SHP77 (cell line): ENCODE measurements around the gene KRT73.

Experiments used
- DNase-seq, 2 experiments: peaks; one replicate each; lab custom pipeline; 2025; lab: John Stamatoyannopoulos, UW

Gene KRT73

GRCh38 chr12:52618866-52619265 lies 507 bp upstream of the KRT73 start:
- no peak for DNase-seq

GRCh38 chr12:52617403-52617785 lies 965 bp downstream of the KRT73 start:
- no peak for DNase-seq

- no peak for DNase-seq
Measured at GRCh38 chr12:52616680-52617402, 1.5 kb downstream of the KRT73 start.

GRCh38 chr12:52615912-52616311 lies 2.4 kb downstream of the KRT73 start:
- no peak for DNase-seq

- no peak for DNase-seq
Measured at GRCh38 chr12:52615208-52615868, 3.0 kb downstream of the KRT73 start.

GRCh38 chr12:52614381-52615207 lies 3.8 kb downstream of the KRT73 start:
- DNase-seq, result no peak

- no peak for DNase-seq
Measured at GRCh38 chr12:52613384-52614030, 4.9 kb downstream of the KRT73 start.

GRCh38 chr12:52612431-52613383 lies 5.7 kb downstream of the KRT73 start:
- no peak for DNase-seq

- no peak for DNase-seq
Measured at GRCh38 chr12:52611080-52611468, 7.3 kb downstream of the KRT73 start.

- DNase-seq, result no peak
Measured at GRCh38 chr12:52608826-52609630, 9.3 kb downstream of the KRT73 start.

GRCh38 chr12:52608161-52608560 lies 10.2 kb downstream of the KRT73 start:
- DNase-seq, result no peak

GRCh38 chr12:52607314-52607713 lies 11.0 kb downstream of the KRT73 start:
- no peak for DNase-seq

GRCh38 chr12:52606581-52607218 lies 11.7 kb downstream of the KRT73 start:
- DNase-seq, result no peak

GRCh38 chr12:52606096-52606495 lies 12.3 kb downstream of the KRT73 start:
- DNase-seq, result no peak

- DNase-seq, result no peak
Measured at GRCh38 chr12:52605542-52605941, 12.8 kb downstream of the KRT73 start.

- no peak for DNase-seq
Measured at GRCh38 chr12:52604859-52605258, 13.5 kb downstream of the KRT73 start.

- DNase-seq, result no peak
Measured at GRCh38 chr12:52603314-52603713, 15.0 kb downstream of the KRT73 start.

GRCh38 chr12:52602552-52602951 lies 15.8 kb downstream of the KRT73 start:
- DNase-seq, result no peak

GRCh38 chr12:52601671-52602070 lies 16.7 kb downstream of the KRT73 start:
- DNase-seq, result no peak

GRCh38 chr12:52600941-52601481 lies 17.3 kb downstream of the KRT73 start, which contains the start of gene KRT72:
Gene KRT72, minus strand, starts transcription at chr12:52601463. Its CDS starts 11 bp downstream, at chr12:52601452.
- no peak for DNase-seq
